GM18507 (cell line): ENCODE measurements around the gene KRTCAP2.

ENCODE experiments used
- DNase-seq: peaks from one replicate; pipeline ENCODE4 v3.0.0; 2011; ENCODE audit warnings: low read depth; ENCODE audit not compliant: insufficient read length; ENCODE audit errors: extremely low spot score
- FAIRE-seq: peaks from 2 replicates; lab custom pipeline; 2011; peaks lifted over from hg19 to GRCh38; lab: Jason Lieb, UNC

KRTCAP2 gene

DNA sequence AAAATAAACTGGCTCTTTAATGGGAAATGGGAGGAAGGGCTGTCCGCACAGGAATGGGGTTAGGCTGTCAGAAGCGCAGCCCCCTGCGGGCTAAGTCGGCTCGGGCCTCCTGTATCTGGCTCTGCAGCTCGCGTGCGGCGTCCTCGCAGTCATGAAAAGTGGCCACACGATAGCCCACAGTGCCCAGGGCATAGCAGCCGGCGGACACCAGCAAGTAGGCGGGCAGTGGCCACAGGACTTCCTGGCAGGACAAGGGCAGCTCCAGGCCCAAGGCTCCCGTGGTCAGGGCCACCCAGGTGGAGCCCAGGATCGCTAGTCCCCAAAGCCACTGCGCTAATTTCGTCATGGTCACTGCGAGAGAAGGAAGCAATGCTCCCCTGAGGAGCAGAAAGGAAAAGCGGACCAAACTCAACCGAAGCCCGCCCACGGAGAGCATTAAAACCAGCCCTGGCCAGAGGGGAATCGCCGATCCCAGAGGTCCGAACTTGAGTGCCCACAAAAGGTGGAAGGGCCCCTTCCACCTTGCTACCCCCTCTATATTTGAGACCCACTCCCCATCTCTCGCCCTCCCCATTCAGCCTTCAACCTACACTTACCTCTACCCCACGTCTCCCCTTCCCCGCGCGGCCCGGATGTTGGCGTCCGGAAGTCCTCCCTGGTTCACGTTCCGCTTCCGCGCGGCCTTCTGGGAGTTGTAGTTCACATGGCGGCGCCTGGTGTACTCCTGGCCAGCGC lies 33.0 kb downstream of the KRTCAP2 start, which contains the start of gene DPM3:
Gene DPM3, minus strand, starts transcription at position 637 of the 735 bp plus-strand sequence. Its CDS starts 291 bp downstream, at position 346.
- FAIRE-seq: peak; percentile 81

DNA sequence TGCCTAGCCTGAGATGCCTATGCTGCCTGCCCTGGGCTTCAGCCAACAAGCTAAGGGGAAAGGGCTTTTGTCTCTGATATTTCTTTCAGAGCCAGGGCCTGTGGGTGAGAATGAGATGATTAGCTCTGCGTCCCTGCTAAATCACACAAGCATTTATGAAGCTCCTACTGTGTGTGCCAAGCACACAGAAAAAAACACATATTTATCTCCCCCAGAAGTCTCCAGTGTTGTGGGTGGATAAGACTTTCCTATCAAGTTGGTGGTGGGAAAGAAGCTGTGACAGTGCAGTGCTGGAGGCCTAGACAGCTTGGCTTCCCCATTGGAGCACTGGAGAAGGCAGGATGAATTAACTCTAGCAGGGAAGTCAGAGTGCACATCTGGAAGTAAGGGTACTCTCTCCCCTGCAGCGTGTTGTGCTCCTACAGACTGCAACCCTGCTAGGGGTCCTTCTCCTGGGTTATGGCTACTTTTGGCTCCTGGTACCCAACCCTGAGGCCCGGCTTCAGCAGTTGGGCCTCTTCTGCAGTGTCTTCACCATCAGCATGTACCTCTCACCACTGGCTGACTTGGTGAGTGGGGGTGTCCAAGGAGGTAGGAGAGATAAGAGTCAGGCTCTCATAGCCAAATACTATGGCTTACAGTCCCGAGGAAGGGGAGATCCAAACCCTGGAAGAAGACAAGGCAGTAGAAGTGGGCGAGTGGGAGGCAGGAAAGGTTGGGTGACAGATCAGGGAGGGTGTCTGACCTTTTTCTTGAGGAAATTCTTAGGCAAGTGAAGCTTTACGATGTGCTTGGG lies 35.8 kb downstream of the KRTCAP2 start:
- FAIRE-seq (no peak), DNase-seq (no peak)

More for the DNA sequence above, 33.0 kb downstream of the KRTCAP2 start, which contains the start of gene DPM3:
- DNase-seq: peak; percentile 80

DNA sequence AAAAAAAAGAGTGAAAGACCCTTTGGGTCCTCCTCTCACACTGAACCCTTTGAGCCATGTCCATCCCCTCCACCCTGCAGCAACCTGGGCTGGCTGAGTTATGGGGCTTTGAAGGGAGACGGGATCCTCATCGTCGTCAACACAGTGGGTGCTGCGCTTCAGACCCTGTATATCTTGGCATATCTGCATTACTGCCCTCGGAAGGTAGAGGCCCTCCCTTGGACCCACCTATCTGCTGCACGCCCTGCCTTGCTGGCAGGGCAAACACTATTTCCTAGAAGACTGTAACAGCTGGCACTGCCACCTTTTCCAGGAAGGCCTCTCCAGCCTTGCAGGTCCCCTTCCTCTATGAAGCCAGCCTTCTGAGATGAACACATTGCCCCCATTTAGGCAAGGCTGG lies 36.4 kb downstream of the KRTCAP2 start:
- FAIRE-seq (no peak), DNase-seq (no peak)

DNA sequence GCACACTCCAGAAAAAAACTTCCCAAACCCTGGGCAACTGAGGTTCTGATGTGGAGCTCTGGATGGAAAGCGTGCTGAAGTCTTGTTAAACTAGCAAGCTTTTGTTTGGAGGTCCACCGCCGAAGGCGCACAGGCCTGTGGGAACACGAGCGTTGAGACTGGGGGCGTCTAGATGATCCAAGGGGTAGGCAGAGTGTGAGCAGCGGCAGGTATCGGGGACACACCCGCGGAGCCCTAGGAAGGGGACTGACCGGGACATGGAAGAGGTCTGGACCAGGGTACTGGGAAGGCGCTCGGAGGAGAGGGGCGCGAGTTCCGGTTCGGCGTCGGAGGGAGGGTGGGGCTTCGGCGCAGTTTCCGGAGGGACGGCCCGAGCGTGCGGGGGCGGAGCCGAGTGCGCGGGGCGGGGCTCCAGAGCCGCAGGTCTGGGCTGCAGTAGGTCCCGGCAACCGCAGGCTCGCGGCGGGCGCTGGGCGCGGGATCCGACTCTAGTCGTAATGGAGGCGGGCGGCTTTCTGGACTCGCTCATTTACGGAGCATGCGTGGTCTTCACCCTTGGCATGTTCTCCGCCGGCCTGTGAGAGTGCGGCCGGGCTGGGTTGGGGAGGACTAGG lies 37.6 kb downstream of the KRTCAP2 start, which contains the start of gene SLC50A1:
Gene SLC50A1, plus strand, starts transcription at position 438 of the 614 bp plus-strand sequence. Its CDS starts 60 bp downstream, at position 498.
- FAIRE-seq (peak; percentile 95), DNase-seq (peak; percentile 91)

DNA sequence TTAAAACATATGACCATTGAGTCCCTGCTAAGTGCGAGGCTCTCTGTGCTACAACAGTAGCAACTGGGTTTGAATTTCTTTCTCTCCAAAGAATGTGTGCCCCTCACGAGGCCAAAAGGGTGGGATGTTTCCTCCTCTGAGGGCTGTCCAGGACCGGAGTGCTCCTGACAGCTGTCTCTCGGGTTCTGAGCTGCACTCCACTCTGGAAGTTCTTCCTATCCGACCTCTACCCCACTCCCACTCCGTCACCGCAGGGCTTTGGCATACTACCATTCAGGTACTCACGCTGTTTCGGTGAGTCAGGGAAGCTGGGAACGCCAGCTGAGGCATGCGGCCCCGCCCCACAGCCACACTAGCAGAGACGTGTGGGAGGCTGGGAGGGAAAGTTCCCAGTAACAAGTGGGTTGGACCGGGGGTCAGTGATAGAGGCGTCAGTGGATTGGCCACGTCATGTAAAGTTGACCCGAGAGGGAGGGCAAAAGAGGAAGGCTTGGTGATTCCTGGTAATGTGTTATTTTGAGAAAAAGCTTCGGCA lies 38.2 kb downstream of the KRTCAP2 start:
- DNase-seq (no peak), FAIRE-seq (peak; percentile 42)

DNA sequence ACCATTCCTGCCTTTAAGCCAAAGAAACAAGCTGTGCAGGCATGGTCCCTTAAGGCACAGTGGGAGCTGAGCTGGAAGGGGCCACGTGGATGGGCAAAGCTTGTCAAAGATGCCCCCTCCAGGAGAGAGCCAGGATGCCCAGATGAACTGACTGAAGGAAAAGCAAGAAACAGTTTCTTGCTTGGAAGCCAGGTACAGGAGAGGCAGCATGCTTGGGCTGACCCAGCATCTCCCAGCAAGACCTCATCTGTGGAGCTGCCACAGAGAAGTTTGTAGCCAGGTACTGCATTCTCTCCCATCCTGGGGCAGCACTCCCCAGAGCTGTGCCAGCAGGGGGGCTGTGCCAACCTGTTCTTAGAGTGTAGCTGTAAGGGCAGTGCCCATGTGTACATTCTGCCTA lies 38.8 kb downstream of the KRTCAP2 start:
- FAIRE-seq (no peak), DNase-seq (no peak)

DNA sequence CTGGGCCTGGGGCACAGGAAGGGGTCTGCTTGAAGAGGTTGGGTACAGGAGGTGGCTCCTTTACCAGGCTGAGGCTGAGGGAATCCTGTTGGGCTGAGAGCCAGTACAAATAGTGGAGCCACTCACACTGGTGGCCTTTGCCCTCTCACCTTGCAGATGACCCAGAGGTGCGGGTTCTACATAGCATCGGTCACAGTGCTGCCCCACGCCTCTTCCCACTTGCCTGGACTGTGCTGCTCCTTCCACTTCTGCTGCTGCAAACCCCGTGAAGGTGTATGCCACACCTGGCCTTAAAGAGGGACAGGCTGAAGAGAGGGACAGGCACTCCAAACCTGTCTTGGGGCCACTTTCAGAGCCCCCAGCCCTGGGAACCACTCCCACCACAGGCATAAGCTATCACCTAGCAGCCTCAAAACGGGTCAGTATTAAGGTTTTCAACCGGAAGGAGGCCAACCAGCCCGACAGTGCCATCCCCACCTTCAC lies 39.3 kb downstream of the KRTCAP2 start:
- DNase-seq (no peak), FAIRE-seq (no peak)

DNA sequence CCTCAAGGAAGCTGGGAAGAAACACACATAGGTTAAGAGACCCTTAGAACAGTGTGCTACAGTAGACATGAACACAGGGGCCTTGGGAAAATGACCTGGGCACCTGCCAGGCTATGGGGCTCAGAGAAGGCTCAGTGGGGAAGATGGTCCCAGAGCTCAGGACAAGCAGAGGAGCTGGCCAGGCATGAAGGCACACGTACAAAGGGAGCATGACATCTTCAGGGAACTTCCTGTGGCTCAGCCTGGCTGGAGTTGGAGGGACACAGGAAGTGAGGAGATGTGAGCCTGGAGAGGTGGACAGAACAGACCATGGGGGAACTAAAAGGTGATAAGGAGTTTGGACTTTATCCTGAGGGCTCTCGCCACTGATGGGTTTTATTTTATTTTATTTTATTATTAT lies 41.2 kb downstream of the KRTCAP2 start:
- DNase-seq: no peak
- no peak for FAIRE-seq

DNA sequence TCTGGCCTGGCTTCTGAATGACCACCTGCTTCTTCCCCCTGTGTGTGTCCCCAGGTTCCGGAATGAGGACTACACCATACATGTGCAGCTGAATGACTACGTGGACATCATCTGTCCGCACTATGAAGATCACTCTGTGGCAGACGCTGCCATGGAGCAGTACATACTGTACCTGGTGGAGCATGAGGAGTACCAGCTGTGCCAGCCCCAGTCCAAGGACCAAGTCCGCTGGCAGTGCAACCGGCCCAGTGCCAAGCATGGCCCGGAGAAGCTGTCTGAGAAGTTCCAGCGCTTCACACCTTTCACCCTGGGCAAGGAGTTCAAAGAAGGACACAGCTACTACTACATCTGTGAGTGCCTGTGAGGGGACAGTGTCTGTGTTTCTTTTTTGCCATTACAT lies 41.8 kb downstream of the KRTCAP2 start:
- FAIRE-seq (no peak), DNase-seq (no peak)

DNA sequence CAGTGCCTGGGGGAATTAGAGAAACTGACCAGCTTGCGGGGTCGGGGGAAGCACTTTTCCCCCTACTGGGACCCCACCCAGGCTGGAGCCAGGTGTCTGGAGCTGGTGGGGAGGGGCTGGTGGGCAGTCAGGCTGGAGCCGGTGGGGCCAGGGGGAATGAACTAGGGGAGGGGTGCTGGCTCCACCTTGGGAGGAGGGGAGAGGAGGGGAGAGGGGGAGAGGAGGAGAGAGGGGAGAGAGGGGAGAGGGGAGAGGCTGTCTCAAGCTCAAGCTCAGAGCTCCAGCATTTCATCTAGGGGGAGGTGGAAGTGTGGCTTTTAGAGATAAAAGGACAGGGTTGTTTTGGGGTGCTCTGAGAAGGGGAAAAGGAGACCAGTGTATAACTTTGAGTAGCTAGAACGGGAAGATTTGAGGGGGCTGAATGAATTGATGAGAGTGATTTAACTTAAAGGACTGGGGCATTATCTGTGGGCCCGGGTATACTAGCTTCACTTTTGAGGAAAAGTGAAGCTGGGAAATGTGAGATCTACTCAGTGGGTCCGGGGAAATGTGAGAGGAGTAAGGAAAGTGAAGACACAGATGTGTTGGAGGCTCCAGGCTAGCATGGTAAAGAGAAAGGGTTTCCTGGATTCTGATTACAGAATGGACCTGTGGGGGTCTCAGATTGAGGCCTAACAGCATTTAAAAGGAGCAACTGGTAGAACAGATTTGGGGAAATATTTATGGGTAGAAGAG lies 42.7 kb downstream of the KRTCAP2 start:
- no peak for FAIRE-seq
- DNase-seq: no peak

DNA sequence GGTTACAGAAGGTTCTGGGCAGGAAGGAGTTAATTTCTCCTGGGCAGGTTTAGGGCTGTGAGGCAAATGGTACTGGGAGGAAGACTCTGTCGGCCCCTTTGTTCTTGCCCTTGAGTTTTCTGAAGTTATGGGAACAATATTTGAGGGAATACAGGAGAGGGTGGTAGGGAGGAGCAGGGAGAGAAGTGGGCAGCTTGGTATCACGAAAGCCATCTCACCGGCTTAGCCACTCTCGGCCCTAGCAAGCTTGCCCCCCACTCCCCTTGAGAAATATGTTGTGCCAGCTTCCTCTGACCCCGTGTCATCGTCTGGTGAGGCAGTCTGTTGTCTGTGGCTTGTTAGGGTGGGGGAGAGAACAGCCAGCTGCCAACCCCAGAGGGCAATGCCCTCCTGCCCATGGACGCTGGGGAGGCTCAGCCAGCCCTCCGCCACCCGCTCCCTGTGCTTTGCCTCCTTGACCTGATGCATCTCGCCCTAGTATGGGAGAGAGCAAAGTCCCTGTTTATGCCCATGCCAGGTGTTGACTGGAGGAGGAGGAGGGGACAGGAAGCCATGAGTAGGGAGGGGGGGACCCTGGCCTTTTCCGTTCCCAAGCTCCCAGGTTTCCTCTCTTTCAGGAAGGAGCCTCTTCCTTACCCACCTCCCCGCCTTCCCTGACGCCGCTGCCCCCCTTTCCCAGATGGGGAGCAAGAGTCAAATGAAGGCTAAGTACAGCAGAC lies 44.2 kb downstream of the KRTCAP2 start:
- DNase-seq (no peak), FAIRE-seq (no peak)

DNA sequence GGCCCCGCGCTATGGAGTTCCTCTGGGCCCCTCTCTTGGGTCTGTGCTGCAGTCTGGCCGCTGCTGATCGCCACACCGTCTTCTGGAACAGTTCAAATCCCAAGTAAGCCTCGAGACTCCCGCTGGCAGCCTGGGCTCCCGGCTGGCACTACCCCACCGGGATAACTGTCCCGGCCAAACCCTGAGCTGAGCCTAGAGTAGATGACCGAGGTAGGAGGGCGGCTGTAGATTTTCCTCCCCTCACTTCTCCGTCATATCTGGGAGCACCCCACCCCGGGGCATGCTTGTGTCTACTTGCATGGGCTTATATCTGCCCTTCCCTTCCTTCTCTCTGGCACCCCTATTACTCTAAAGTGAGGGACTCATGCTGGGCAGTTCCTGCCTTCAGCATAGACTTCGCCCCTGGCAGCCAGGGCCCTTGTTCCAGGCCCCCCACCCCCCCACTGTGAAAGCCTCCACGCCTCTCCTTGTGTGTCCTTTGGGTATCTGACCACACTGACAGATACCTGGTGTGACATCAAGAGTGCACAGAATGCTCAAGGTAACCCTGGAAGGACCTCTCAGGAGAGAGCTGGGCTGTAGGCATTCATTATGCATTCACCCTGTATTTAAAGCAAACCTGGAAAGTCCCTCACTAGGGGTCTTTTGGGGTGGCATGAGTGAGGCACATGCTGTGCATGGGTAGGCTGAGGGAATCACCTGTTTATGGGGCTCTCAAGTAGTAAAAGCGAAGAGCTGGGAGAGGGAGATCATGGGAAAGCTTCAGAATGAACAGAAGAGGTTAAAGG lies 44.9 kb downstream of the KRTCAP2 start:
- no peak for DNase-seq
- no peak for FAIRE-seq

DNA sequence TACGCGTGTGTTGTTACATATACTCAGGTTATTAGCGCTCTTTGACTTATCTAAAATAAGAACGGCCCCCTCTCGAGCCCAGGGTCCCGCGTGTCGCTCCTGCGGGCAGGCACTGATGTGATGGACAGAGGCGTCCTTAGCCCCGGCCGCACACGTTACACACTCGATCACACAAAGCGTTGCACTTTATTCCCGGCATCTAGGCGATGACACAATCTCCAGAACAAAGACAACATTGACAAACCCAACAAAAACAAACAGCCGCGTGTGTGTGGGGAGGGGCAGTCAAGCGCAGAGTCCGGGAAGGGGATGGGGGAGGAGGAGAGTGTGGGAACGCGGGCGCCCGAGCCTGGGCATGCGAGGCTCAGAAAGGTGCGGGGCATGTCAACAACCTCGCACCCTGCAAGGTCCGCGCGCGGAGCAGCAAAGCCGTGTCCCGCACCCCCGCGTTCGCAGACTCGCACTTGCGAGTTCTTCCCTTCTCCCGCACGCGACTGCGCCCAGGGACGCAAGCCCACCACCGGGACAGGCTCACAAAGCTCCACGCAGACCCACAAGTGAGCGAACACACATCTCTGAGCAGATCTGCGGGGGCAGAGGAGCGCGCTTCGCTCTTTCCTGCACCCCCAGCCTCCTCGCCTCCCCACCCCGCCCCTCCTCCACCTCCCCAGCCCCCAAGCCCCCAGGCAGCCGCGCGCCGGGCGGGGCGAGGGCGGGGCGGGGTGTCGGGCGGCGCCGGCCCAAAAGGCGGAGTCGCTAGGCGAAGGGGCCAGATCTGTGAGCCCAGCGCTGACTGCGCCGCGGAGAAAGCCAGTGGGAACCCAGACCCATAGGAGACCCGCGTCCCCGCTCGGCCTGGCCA lies 45.8 kb downstream of the KRTCAP2 start, which contains the start of gene EFNA1:
Gene EFNA1, plus strand, starts transcription at position 772 of the 862 bp plus-strand sequence. CDS start 102 bp downstream, outside the sequence.
- FAIRE-seq: no peak
- no peak for DNase-seq

DNA sequence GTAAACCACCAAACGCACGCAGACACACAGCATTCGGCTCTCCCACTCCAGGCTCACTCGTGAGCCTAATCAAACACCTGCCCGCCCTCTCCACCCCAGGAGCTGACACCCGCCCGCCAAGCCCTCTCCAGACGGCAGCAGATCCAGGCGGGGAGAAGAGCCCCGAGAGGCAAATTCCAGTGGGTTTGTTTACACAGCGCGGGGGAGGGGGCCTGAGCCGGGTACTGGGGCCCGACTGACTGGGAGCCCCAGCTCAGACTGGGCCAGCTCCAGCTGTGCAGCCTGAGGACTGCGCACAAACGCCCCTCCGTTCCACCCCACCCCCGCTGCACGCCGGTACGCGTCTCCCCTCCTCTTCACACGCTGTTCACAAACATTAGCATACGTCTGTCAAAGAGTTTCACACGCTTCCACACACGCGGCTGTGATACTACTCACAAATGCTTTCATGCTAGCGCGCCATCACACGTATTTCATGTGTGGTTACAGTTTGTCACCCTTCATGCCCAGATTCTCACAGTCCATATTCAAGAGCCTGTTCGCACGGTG lies 46.5 kb downstream of the KRTCAP2 start:
- DNase-seq (no peak), FAIRE-seq (no peak)

DNA sequence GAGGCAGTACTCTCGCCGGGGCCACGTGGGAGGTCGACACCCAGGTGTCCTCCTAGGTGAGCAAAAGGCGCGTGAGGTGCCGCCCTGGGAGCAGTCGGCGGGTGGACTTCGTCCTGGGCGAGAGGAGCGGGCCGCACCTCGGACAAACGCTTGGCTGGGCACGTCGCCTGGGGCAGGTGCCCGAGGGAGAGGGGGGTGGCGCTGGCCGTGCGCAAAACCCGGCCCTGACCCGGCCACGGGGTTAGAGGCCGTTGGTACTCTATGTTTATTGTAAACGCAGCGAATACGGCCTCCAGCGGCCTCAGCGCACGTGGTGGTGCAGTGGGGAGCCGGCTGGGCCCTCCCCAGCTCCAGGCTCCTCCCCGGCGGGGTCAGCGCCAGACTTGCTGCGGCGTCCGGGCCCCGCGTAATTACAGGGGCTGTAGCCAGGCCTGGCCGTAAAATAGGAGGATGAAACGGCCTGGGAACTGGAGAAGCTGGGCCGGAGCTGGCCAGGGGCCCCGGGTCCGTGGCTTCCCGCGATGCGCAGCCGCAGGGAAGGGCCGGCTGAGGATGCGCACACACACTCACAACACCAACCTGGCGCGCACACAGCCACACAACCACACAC lies 47.1 kb downstream of the KRTCAP2 start:
- DNase-seq (no peak), FAIRE-seq (no peak)

DNA sequence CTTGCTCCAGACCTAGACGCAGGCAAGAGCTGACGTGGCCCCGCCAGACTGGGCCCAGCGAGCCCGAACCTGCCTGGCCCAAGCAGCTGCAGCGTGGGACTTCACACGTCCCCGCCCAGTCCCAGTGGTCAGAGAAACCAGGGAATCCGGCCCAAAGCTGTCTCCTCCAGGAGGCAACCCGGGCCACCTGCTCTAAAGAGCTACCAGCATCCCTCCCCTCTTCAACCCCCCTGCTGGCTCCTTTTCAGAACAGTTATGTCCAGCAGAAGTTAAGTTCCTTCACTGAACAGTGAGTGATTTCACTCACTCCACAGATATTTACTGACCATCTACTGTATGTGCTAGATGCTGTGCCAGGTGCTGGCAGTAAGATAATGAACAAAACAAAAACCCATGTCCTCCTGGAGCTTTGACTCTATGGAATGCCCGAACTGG lies 47.6 kb downstream of the KRTCAP2 start:
- no peak for FAIRE-seq
- no peak for DNase-seq
